ENCODE measurements around the gene ACTMAP. TPM values are rescaled to one million over a fixed set of nuclear protein-coding genes. Genes with fewer than 3 reads are reported as not detected.
"Not testable (repeated sequence)": the region's sequence is repeated elsewhere in the genome, so short reads cannot be mapped to it uniquely, and the experiment has no call there.

The ACTMAP gene, protein sequence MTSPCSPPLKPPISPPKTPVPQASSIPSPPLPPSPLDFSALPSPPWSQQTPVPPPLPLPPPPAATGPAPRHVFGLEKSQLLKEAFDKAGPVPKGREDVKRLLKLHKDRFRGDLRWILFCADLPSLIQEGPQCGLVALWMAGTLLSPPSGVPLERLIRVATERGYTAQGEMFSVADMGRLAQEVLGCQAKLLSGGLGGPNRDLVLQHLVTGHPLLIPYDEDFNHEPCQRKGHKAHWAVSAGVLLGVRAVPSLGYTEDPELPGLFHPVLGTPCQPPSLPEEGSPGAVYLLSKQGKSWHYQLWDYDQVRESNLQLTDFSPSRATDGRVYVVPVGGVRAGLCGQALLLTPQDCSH
- 0.31 TPM for total RNA-seq

GRCh38 chr19:40750058-40750873 lies at the start of gene ACTMAP:
ACTMAP (minus strand) TSS chr19:40750477; CDS start chr19:40749803, 674 bp downstream.
- peak; percentile 100 for DNase-seq

- no peak for DNase-seq
Measured at GRCh38 chr19:40799558-40800338, 49.5 kb upstream of the ACTMAP start.

DNA sequence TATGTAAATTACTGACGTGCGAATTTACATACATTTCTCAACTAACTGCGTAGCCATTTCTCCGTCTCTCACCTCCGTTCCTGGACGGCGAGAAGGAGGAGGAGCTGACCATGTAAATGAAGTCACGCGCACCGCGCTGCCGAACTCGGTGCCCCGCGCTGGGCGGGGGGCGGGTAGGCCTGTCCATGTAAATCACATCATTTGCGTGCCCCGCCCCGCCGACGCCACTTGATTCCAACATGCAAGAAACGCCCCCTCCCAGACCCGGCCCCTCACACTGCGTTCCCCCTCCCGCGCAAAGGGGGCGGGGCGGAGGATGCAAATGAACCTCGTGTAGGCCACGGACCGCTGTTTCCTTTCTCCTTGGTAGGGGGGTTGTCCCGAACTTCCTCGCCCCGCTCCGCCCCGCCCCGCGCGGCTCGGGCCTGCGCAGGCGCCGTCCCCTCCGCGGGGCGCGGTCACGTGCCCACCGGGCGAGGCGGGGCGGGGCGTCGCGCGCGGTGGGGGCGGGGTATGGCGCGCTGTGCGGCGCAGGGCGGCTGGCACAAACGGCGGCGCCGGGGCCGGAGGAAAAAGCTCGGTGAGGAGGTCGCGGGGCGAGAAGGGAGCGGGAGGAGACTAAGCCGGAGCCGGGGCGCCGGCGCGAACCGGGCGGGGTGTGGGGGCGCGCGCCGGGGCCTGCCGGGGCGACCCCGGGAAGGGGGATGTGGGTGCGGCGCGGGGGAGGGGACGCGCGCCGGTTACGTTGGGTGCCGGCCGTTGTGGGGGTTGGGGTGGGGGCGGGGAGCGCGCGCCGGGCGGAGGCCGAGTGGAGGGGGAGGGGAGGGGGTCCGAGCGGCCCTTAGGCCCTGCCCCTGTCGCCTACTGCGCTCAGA lies 48.6 kb upstream of the ACTMAP start, which contains the start of gene EGLN2:
Gene EGLN2, plus strand, starts transcription at position 509 of the 875 bp plus-strand sequence. CDS start 1,382 bp downstream, outside the sequence.
- DNase-seq, result peak; percentile 100

- DNase-seq, result no peak
Measured at GRCh38 chr19:40797963-40798682, 47.8 kb upstream of the ACTMAP start.

DNA sequence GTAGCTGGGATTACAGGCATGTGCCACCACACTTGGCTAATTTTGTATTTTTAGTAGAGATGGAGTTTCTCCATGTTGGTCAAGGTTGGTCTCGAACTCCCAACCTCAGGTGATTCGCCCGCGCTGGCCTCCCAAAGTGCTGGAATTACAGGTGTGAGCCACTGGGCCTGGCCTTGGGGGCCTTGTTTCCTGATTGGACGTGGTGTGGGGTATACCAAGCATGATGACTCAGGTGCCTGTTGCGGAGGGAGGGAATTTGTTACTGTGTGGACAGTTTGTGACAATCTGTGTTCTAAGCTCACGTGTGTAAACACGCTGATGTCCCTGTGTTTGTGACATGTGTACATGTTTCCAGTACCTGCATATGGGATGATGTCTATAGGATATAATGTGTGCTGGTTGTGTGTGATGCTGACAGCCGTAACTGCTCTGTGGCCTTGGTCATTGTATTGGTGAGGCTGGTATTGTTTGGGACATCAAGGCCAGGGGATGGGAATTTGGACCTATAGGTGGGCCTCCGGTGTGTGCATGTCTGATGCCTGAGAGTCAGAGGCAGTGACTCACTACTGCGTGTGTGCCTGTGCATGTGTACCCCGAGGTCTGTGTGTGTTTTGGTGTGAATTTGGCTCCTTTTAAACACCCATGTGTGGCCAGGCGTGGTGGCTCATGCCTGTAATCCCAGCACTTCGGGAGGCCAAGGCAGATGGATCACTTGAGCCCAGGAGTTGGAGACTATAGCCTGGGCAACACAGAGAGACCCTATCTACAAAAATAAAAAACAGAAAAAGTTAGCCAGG lies 47.1 kb upstream of the ACTMAP start:
- DNase-seq, result no peak

DNA sequence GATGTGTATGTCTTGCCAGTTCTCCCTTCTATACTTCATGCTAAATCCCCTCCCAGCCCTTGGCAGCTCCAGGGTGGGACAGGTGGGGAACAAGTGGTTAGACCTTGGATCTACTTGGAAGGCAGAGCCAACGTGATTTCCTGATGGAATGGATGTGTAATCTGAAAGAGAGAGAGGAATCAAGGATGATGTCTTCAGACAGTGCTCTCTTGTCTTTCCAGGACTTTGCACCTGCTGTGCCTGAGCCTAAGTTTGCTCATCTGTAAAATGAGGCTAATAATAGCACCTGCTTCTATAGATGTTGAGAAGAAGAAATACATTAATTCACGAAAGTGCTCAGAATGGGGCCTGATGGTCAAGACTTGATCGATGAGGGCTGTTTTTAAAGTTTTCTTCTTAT lies 41.7 kb upstream of the ACTMAP start:
- DNase-seq, result no peak

GRCh38 chr19:40791349-40791748 lies 41.1 kb upstream of the ACTMAP start:
- no peak for DNase-seq

DNA sequence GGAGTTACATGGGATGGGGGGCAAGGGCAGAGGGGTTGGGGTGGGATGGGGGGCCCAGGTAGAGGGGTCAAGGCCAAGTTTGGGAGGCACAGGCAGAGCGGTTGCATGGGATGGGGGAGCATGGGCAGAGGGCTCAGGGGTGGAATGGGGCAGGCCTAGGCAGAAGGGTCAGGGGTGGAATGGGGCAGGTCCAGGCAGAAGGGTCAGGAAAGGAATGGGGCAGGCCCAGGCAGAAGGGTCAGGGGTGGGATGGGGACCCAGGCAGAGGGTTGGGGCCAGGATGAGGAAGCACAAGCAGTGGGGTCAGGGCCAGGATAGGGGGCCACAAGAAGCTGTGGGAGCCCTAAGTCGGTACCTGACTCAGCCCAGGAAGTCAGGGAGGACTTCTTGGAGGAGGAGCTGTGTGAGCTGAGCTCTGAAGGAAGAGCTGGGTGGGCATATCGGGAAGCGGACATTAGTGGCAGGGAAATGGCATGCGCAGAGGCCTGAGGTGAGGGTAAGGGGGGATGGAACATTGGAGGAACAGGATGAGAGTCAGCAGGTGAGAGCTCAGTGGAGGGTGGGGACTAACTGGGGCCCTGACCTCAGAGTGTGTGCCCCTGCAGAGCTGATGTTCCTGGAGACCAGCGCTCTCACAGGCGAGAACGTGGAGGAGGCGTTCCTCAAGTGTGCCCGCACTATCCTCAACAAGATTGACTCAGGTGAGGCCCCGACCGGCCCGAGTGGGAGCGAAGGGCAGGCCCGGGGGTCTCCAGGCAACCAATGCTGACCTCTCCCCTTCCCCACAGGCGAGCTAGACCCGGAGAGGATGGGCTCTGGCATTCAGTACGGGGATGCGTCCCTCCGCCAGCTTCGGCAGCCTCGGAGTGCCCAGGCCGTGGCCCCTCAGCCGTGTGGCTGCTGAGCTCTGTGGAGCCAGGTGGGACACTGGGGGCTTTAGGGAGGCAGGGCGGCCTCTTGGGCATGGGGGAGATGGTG lies 36.1 kb upstream of the ACTMAP start:
- DNase-seq, result no peak

DNA sequence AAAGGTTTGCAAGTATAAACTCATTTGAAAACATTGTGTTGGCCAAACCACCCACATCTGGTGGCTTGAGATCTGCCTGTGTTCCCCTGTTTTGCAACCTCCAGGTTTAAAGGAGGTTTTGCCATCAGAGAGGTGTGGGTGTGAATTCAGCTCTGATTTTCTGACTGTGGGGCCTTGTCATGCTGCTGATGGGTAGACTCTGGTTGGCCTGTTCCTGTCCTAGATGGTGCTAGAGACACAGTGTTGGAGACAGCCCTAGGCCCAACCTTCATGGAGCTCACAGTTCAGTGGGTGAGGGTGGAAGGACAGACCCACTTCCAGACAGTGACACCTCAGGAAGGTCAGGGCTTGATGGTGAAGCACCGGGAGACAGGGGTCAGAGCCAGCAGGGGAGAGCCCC lies 35.2 kb upstream of the ACTMAP start:
- DNase-seq, result no peak

- DNase-seq, result not testable (repeated sequence)
Measured at GRCh38 chr19:40784146-40784545, 33.9 kb upstream of the ACTMAP start.

DNA sequence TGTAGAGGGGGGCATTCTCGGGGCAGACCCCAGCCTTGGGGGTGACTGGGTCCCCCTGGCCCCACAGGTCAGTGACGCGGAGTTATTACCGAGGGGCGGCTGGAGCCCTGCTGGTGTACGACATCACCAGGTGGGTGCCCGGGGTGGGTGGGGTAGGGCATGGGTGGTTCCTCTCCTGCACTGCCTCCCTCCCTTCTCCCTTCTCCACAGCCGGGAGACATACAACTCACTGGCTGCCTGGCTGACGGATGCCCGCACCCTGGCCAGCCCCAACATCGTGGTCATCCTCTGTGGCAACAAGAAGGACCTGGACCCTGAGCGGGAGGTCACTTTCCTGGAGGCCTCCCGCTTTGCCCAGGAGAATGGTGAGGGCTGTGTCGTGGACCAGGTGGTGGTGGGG lies 33.4 kb upstream of the ACTMAP start:
- DNase-seq, result no peak

DNA sequence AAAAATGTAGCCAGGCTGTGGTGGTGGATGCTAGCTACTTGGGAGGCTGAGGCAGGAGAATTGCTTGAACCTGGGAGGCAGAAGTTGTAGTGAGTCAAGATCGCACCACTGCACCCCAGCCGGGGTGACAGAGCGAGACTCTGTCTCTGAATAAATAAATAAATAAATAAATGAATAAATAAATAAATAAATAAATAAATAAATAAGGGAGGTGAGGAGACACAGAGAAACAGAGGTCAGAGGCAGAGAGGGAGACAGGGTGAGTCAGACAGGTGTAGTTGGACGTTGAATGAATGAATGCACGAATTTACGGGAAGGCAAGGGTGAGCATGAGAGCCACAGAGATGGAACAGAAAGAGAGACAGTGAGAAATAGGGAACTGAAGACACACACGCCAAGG lies 30.9 kb upstream of the ACTMAP start:
- DNase-seq, result no peak

DNA sequence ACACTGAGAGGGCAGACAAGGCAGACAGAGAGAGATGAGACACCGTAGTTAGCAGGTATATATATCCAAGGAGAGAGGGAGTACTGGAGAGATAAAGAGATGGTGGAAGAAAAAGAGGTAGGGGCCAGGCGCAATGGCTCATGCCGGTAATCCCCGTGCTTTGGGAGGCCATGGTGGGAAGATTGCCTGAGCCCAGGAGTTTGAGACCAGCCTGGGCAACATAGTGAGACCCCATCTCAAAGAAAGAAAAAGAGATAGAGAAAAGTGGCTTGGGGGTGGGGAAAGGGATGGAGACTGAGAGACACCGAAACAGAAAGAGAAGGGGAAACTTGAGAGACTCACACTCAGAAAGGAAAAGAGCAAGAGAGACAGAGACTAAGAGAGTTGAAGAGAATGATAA lies 30.3 kb upstream of the ACTMAP start:
- no peak for DNase-seq

DNA sequence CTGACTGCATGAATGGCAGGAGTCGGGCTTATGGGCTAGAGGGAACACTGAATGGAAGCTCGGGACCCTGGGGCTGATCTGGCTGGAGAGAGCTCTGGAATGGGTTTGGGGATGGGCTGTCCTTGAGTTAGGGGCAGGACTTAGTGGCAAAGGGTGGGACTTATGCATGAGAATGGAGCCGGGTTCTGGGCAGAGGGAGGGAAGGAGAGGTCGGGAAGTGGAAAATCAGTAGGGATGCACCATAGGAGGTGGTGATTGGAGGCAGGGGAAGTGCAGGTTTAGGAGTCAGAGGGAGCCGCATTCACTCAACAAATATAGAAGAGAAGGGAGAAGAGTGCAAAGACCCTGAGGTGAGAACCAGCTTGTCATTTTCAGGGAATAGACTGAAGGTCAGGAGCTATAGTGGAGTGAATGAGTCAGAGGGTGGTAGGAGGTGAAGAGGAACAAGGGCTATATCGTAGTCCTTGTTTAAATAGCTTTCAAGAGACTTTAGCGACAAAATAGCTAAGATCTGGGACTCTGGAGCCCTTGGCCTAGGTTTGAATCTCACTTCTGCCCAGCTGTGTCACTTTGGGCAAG lies 28.5 kb upstream of the ACTMAP start:
- DNase-seq, result no peak

GRCh38 chr19:40777937-40778705 lies 27.8 kb upstream of the ACTMAP start, which contains the start of gene RAB4B:
RAB4B (plus strand) TSS chr19:40778247; CDS start chr19:40778376, 129 bp downstream.
- DNase-seq, result peak; percentile 99

- no peak for DNase-seq
Measured at GRCh38 chr19:40777645-40777936, 27.3 kb upstream of the ACTMAP start.

DNA sequence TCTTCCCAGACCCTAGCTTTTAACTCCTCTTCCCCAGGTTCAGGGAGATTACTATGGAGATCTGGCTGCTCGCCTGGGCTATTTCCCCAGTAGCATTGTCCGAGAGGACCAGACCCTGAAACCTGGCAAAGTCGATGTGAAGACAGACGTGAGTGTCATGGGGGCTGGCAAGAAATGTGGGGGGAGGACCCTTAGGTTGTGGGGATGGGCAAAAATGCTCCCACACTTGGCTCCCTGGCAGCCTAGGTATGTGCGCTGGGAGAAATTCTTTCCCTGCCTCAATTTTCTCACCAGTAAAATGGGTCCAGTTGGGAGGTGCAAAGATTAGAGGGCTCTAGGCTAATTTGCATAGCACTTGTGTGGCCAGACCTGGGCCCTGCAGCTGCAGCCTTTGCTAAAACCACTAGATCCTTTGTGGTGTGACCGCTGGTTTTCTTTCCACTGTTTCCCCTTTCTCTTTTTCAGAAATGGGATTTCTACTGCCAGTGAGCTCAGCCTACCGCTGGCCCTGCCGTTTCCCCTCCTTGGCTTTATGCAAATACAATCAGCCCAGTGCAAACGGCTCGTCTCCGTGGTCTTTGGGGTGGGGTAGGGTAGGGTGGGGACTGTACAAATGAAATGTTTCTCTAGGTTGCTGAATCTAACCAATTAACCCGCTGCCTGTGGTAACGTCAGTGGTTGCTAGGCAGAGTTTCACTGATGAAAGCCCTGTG lies 26.8 kb upstream of the ACTMAP start:
- DNase-seq, result peak; percentile 79

All from occipital lobe (tissue), 2 donors.